Measurements from ENCODE around the gene ZSCAN20. TPM values are rescaled to one million over a fixed set of nuclear protein-coding genes. Genes with fewer than 3 reads are reported as not detected.

Gene ZSCAN20
- total and polyA plus RNA-seq, 9 of the 15 experiments (the other 6 are each of a cell fraction or from before 2014, with no cell fraction given), result 0.36 to 3.3 (median 2.0) TPM

DNA sequence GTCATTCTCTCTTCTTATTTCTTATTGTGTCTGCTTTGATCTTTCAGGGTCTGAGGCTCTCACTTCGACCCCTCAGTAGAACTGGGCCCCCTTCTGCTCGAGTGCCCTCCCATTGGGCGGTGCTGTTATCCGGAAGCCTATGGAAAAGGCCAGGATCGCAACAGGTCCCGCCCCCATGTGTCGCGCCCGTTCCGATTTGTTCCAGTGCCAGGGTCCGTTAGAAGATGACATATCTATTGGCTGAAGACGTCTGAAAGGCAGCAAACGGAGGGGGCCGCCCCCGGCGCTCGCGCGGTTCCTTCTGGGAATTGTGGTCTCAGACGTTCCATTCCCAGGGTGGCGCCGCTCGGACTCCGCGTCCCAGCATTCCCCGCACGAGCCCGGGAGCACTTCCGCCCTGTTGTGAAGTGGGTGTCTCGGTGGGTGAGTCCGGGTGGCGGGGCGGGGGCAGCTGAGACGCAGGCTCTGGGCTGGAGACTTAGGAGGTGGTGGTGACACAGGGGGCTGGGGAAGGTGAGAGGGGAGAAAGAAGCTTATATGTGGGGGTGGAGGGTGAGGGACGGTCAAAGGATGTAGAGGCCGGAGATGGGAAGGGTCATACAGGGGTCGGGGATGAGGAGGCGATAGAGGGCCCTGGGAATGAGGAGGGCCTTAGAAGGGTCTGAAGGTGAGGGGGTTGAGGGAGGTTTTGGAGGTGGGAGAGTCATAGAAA lies at the start of gene ZSCAN20 (continued):
- no peak for TF ChIP-seq ADNP (tag; IDR thresholded peaks at IDR 0.05)
- no peak for TF ChIP-seq HSF4 (CRISPR knock-in tag; IDR thresholded peaks at IDR 0.05; ENCODE audit: borderline replicate concordance)
- TF ChIP-seq, protein P1, sequence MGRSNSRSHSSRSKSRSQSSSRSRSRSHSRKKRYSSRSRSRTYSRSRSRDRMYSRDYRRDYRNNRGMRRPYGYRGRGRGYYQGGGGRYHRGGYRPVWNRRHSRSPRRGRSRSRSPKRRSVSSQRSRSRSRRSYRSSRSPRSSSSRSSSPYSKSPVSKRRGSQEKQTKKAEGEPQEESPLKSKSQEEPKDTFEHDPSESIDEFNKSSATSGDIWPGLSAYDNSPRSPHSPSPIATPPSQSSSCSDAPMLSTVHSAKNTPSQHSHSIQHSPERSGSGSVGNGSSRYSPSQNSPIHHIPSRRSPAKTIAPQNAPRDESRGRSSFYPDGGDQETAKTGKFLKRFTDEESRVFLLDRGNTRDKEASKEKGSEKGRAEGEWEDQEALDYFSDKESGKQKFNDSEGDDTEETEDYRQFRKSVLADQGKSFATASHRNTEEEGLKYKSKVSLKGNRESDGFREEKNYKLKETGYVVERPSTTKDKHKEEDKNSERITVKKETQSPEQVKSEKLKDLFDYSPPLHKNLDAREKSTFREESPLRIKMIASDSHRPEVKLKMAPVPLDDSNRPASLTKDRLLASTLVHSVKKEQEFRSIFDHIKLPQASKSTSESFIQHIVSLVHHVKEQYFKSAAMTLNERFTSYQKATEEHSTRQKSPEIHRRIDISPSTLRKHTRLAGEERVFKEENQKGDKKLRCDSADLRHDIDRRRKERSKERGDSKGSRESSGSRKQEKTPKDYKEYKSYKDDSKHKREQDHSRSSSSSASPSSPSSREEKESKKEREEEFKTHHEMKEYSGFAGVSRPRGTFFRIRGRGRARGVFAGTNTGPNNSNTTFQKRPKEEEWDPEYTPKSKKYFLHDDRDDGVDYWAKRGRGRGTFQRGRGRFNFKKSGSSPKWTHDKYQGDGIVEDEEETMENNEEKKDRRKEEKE (IDR thresholded peaks at IDR 0.05; ENCODE audit: borderline replicate concordance in 1 of 2, control insufficient read depth in 1 of 2, low read depth in 2 of 2, low read length in 1 of 2), result no peak
- TF ChIP-seq GATAD2B (IDR thresholded peaks at IDR 0.05; ENCODE audit: borderline replicate concordance), result no peak
- no peak for TF ChIP-seq SOX6 (IDR thresholded peaks at IDR 0.05)
- TF ChIP-seq ZNF717 (CRISPR knock-in tag; IDR thresholded peaks at IDR 0.05), result no peak
- no peak for TF ChIP-seq ETS2 (tag; IDR thresholded peaks at IDR 0.05; ENCODE audit: borderline replicate concordance, poor library complexity, severe bottlenecking)
- TF ChIP-seq, protein P2, sequence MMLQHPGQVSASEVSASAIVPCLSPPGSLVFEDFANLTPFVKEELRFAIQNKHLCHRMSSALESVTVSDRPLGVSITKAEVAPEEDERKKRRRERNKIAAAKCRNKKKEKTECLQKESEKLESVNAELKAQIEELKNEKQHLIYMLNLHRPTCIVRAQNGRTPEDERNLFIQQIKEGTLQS (IDR thresholded peaks at IDR 0.05), result no peak
- TF ChIP-seq, protein P2 (CRISPR knock-in tag; conservative IDR thresholded peaks at IDR 0.05), result 0 out of 2 replicates have a peak, but pooled peaks have one; percentile 39
- no peak for TF ChIP-seq ZNF146 (CRISPR knock-in tag; IDR thresholded peaks at IDR 0.05; ENCODE audit: unreplicated experiment)
- no peak for TF ChIP-seq NR4A1 (CRISPR knock-in tag; IDR thresholded peaks at IDR 0.05)
- no peak for TF ChIP-seq NR4A1 (tag; IDR thresholded peaks at IDR 0.05)
- TF ChIP-seq, protein P3, sequence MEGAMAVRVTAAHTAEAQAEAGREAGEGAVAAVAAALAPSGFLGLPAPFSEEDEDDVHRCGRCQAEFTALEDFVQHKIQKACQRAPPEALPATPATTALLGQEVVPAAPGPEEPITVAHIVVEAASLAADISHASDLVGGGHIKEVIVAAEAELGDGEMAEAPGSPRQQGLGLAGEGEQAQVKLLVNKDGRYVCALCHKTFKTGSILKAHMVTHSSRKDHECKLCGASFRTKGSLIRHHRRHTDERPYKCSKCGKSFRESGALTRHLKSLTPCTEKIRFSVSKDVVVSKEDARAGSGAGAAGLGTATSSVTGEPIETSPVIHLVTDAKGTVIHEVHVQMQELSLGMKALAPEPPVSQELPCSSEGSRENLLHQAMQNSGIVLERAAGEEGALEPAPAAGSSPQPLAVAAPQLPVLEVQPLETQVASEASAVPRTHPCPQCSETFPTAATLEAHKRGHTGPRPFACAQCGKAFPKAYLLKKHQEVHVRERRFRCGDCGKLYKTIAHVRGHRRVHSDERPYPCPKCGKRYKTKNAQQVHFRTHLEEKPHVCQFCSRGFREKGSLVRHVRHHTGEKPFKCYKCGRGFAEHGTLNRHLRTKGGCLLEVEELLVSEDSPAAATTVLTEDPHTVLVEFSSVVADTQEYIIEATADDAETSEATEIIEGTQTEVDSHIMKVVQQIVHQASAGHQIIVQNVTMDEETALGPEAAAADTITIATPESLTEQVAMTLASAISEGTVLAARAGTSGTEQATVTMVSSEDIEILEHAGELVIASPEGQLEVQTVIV (CRISPR knock-in tag; IDR thresholded peaks at IDR 0.05; ENCODE audit: borderline replicate concordance), result no peak
- no peak for TF ChIP-seq WHSC1 (IDR thresholded peaks at IDR 0.05; ENCODE audit: low read length)
- TF ChIP-seq SMAD2 (IDR thresholded peaks at IDR 0.05; ENCODE audit: low read depth, low read length), result no peak
- no peak for TF ChIP-seq RFX7 (CRISPR knock-in tag; IDR thresholded peaks at IDR 0.05)
- TF ChIP-seq ZBTB7A (IDR thresholded peaks at IDR 0.05; ENCODE audit: borderline replicate concordance, control insufficient read depth, low read depth, low read length), result peak; percentile 38; the same call in 1 of the 2 replicates
- TF ChIP-seq MAFK (IDR thresholded peaks at IDR 0.05; ENCODE audit: low read length), result no peak
- TF ChIP-seq, protein P4, sequence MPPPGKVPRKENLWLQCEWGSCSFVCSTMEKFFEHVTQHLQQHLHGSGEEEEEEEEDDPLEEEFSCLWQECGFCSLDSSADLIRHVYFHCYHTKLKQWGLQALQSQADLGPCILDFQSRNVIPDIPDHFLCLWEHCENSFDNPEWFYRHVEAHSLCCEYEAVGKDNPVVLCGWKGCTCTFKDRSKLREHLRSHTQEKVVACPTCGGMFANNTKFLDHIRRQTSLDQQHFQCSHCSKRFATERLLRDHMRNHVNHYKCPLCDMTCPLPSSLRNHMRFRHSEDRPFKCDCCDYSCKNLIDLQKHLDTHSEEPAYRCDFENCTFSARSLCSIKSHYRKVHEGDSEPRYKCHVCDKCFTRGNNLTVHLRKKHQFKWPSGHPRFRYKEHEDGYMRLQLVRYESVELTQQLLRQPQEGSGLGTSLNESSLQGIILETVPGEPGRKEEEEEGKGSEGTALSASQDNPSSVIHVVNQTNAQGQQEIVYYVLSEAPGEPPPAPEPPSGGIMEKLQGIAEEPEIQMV (tag; conservative IDR thresholded peaks at IDR 0.05; ENCODE audit: low read depth), result no peak
- TF ChIP-seq TCF7L2 (IDR thresholded peaks at IDR 0.05; ENCODE audit: low read depth, low read length), result no peak

Data from K562 (cell line).